Measurements from ENCODE around the gene FCSK.

FCSK gene

GRCh38 chr16:70455910-70456309 is 1.5 kb downstream of the FCSK start:
- DNase-seq (ENCODE audit: low spot score): no peak

DNA sequence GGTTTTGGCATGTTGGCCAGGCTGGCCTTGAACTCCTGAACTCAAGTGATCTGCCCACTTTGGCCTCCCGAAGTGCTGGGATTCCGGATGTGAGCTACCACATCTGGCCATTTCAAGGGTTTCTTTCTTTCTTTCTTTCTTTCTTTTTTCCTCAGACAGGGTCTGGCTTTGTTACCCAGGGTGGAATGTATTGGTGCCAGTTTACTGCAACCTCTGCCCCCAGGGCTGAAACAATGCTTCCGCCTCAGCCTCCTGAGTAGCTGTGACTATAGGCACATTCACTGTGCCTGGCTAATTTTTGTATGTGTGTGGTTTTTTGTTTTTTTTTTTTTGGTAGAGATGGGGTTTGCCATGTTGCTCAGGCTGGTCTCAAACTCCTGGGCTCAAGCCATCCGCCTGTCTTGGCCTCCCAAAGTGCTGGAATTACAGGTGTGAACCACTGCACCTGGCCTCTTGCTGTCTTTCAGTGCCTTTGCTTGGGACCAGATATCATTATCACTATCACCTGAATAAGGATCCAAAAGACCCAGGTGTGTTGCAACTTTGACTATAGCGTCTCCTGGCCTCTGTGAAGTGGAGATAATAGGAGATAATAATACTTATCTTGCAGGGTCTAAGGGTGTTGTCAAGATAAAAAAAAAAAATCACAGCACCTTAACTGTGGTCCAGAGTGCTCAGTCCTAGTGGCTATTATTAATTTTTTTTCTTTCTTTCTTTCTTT is 3.2 kb downstream of the FCSK start:
- DNase-seq (ENCODE audit: low spot score): no peak

DNA sequence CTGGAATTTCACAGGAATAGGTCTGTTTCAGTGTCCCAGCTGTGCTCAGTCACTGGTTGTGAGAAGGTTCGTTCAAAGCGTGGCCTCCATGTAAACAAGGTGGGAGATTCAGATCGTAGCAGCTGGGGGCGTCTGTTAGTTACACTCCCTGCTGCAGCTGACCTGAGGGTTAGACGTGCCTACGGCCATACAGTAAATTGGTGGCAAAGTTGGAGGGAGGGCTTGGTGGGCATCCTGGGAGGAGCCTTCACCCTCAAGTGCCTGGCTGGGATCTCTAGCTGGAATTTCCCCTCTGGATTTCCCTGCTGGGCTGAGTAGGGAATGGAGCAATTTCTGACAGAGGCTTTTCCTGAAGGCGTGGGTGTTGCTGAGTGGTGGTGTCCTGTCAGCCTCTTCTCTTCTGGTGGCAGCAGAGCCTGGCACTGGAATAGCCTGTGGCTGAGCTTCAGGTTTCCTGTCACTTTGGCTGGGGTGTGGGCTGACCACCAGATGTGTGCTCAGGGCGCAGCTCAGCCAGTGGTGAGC is 6.4 kb downstream of the FCSK start:
- DNase-seq (ENCODE audit: low spot score): no peak

DNA sequence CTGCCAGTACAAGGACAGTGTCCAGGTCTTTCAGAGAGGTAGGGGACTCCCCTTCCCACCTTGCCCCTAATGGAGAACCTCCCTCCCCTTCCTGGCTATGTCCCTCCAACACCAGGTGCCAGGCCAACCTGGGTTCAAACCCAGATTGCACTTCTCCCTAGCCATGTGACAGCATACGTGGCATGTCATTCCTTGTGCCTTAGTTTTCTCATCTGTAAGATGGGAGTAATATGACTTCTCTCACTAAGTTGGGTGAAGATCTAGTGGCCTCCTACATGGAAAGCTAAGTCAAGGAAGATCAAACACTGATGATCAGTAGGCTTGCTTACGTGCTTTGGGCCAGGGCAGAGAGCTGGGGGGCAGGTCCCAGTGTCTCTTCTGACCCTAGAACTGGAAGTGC is 8.8 kb downstream of the FCSK start:
- DNase-seq (ENCODE audit: low spot score): no peak

DNA sequence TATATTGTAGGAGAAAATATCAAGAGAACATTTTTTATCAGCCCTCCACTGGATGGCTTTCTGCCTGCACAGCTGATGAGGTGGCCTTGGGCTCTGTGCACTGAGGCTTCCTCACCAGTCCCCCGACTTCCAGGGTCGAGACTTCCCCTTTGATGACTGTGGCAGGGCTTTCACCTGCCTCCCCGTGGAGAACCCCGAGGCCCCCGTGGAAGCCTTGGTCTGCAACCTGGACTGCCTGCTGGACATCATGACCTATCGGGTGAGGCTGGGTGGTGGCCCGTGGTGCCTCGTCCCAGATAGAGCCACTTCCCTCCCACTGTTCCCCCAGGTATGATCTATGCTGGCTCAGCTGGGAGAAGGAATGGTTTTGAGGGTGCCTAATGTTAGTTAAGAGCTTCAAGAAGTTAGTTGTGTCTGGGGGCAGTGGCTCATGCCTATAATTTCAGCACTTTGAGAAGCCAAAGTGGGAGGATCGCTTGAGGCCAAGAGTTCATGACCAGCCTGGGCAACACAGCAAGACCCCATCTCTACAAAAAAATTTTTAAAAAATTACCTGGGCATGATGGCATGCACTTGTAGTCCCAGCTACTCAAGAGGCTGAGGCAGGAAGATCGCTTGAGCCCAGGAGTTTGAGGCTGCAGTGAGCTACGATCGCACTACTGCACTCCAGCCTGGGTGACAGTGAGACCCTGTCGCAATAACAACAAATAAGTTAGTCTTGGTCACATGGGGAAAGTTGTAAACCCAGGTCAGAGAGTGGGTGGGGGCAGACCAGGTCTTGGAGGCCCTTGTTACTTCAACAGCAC is 11.8 kb downstream of the FCSK start:
- DNase-seq (ENCODE audit: low spot score): no peak

GRCh38 chr16:70466805-70467076 is 12.3 kb downstream of the FCSK start:
- no peak for DNase-seq (ENCODE audit: low spot score)

DNA sequence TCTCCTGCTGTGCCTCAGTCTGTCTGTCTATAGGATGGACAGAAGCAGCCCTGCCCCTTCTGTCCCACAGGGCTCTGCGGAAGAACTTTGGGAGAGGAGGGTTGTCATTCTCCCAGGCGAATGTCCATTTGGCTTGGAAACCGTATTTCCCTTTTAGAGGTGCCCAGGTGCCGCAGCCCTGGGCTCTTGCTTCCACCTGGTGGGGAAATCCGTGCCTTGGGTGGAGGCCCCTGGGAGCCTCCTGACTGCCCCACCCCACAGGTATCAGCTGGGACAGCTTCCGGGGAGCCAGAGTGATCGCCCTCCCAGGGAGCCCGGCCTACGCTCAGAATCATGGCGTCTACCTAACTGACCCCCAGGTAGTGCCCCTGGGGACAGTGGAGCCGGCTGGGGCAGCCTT is 12.7 kb downstream of the FCSK start:
- DNase-seq (ENCODE audit: low spot score): no peak

DNA sequence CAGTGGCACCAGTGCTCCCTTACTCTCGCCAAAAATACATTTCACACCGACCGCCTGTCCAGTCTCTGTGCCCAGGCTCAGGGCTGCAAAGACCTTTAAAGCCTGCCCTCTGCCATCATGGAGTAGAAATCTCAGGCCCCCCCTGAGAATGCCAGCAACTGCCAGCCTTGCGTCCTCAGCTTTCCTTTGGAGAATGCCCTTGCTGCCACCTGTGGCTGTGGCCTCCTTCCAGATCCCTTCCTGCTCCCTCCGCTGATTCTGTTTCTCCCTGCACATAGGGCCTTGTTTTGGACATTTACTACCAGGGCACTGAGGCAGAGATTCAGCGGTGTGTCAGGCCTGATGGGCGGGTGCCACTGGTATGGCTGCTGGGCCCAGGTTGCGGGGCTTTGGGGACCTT is 13.2 kb downstream of the FCSK start:
- no peak for DNase-seq (ENCODE audit: low spot score)

GRCh38 chr16:70468776-70469525 is 14.6 kb downstream of the FCSK start:
- no peak for DNase-seq (ENCODE audit: low spot score)

- no peak for DNase-seq (ENCODE audit: low spot score)
These were observed 15.9 kb downstream of the FCSK start for GRCh38 chr16:70470141-70470926.

DNA sequence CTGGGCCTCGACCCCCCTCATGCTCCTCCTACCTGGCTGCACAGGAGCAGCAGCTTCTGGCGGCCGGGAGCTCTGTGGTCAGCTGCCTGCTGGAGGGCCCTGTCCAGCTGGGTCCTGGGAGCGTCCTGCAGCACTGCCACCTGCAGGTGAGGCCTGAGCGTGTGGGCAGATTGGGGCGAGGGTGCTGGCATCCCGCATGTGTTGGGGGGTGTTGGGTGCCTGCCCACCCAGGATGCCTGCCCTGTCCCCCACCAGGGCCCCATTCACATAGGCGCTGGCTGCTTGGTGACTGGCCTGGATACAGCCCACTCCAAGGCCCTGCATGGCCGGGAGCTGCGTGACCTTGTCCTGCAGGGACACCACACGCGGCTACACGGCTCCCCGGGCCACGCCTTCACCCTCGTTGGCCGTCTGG is 16.5 kb downstream of the FCSK start:
- DNase-seq (ENCODE audit: low spot score): no peak

- no peak for DNase-seq (ENCODE audit: low spot score)
These were observed 18.5 kb downstream of the FCSK start for GRCh38 chr16:70472786-70473433.

GRCh38 chr16:70473446-70474319 is 19.3 kb downstream of the FCSK start:
- no peak for DNase-seq (ENCODE audit: low spot score)

DNA sequence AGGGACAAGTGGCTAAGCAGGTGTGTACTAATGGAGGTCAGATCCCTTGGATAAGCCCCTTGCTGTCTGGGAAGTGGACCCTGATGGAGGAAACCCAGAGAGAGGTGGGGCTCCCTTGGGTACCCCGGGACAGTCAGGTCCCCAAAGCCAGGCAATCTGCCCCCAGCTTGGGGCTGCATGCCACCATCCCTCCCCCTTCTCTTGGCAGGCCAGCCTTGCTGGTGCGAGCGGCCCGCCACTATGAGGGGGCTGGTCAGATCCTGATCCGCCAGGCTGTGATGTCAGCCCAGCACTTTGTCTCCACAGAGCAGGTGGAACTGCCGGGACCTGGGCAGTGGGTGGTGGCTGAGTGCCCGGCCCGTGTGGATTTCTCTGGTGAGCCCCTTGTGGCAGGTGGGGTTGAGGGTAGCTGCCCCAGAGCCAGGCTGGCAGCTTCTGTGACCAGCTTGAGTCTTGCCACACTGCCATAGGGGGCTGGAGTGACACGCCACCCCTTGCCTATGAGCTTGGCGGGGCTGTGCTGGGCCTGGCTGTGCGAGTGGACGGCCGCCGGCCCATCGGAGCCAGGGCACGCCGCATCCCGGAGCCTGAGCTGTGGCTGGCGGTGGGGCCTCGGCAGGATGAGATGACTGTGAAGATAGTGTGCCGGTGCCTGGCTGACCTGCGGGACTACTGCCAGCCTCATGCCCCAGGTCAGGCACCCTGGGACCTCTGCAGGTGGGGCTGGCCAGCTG is 20.1 kb downstream of the FCSK start:
- no peak for DNase-seq (ENCODE audit: low spot score)

GRCh38 chr16:70475054-70475871 is 20.9 kb downstream of the FCSK start:
- DNase-seq (ENCODE audit: low spot score): no peak

DNA sequence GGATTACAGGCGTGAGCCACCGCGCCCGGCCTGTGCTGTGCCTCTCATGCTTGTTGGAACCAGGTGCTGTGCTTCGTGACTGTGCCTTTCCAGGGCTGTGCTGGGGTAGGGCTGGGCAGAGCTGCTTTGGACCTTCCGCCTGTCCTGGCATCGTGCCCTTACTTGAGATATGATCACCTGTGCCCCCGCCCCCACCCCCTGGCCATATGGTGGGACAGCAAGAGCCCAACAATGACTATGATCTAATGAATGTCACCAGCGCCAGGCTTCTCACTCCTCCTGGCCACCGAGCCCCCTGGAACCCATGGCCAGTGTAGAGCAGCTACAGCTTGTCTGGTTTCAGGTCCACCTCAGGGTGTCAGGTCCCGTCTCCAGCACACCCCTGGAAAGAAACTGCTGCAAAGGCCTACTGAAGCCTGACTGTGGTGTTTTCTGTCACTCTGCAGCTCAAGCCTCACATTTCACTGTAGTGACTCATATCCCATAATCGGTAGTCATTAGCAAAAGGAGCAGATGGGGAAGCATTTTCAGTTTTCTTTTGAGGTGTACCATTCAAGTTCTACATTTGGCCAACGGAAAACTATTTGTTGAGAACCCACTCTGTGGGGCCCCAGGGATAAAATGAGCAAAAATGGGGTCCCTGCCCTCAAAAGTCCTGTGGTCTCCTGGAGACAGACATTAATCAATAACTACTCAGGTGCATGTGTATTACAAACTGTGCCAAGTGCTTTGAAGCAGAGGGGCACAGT is 22.1 kb downstream of the FCSK start:
- no peak for DNase-seq (ENCODE audit: low spot score)

GRCh38 chr16:70478169-70478568 is 23.8 kb downstream of the FCSK start:
- no peak for DNase-seq (ENCODE audit: low spot score)

- DNase-seq (ENCODE audit: low spot score): no peak
These were observed 24.5 kb downstream of the FCSK start for GRCh38 chr16:70478912-70479341.

Measured in putamen (tissue), 1 donor.